ENCODE results near the gene EMILIN3.
A peak's percentile ranks its signal among the peaks of the same experiment; 100 is the strongest.

The EMILIN3 gene

GRCh38 chr20:41366546-41367392, at the start of gene EMILIN3:
Gene EMILIN3 (minus strand): TSS chr20:41366818. CDS start chr20:41366634, 184 bp downstream.
- no peak for DNase-seq

GRCh38 chr20:41415191-41415590, 48.6 kb upstream of the EMILIN3 start:
- no peak for DNase-seq

GRCh38 chr20:41413169-41413568, 46.6 kb upstream of the EMILIN3 start:
- DNase-seq: peak; percentile 14

- peak; percentile 68 for DNase-seq
Observed at GRCh38 chr20:41412324-41413120, 45.9 kb upstream of the EMILIN3 start.

- peak; percentile 65 for DNase-seq
Observed at GRCh38 chr20:41411391-41411847, 44.8 kb upstream of the EMILIN3 start.

- DNase-seq: no peak
Observed at GRCh38 chr20:41408986-41409385, 42.4 kb upstream of the EMILIN3 start.

GRCh38 chr20:41408156-41408794, 41.7 kb upstream of the EMILIN3 start:
- DNase-seq: no peak

- DNase-seq: no peak
Observed at GRCh38 chr20:41407607-41408006, 41.0 kb upstream of the EMILIN3 start.

GRCh38 chr20:41406896-41407444, 40.4 kb upstream of the EMILIN3 start:
- DNase-seq: no peak

- no peak for DNase-seq
Observed at GRCh38 chr20:41406353-41406752, 39.7 kb upstream of the EMILIN3 start.

GRCh38 chr20:41405436-41405835, 38.8 kb upstream of the EMILIN3 start:
- DNase-seq: no peak

GRCh38 chr20:41403604-41404003, 37.0 kb upstream of the EMILIN3 start:
- DNase-seq: no peak

- no peak for DNase-seq
Observed at GRCh38 chr20:41398408-41398807, 31.8 kb upstream of the EMILIN3 start.

GRCh38 chr20:41395667-41396664, 29.3 kb upstream of the EMILIN3 start:
- DNase-seq: no peak

- DNase-seq: no peak
Observed at GRCh38 chr20:41394931-41395666, 28.5 kb upstream of the EMILIN3 start.

- no peak for DNase-seq
Observed at GRCh38 chr20:41394081-41394480, 27.5 kb upstream of the EMILIN3 start.

GRCh38 chr20:41393705-41394066, 27.1 kb upstream of the EMILIN3 start:
- DNase-seq: no peak

GRCh38 chr20:41392871-41393704, 26.5 kb upstream of the EMILIN3 start:
- DNase-seq: no peak

GRCh38 chr20:41392295-41392694, 25.7 kb upstream of the EMILIN3 start:
- DNase-seq: no peak

- DNase-seq: peak; percentile 31
Observed at GRCh38 chr20:41391587-41392001, 25.0 kb upstream of the EMILIN3 start.

Measured in fibroblast of skin of right quadriceps (primary cell).